NCI-H1105 treated with DMSO at 0.1 percent for 48 hours (cell line): ENCODE data around the gene ADGRB2.
"Not testable (repeated sequence)": the region's sequence is repeated elsewhere in the genome, so short reads cannot be mapped to it uniquely, and the experiment has no call there.

ENCODE experiments used
- DNase-seq: peaks from one replicate; lab custom pipeline; 2025; lab: John Stamatoyannopoulos, UW

Gene ADGRB2

GRCh38 chr1:31725134-31725533, 39.0 kb downstream of the ADGRB2 start:
- DNase-seq, result no peak

- DNase-seq, result no peak
These were observed 40.2 kb downstream of the ADGRB2 start for GRCh38 chr1:31723828-31724359.

GRCh38 chr1:31718327-31718897, 45.7 kb downstream of the ADGRB2 start:
- no peak for DNase-seq

GRCh38 chr1:31717341-31717740, 46.8 kb downstream of the ADGRB2 start:
- DNase-seq, result no peak

- DNase-seq, result no peak
These were observed 48.3 kb downstream of the ADGRB2 start for GRCh38 chr1:31715873-31716220.

- DNase-seq, result peak; percentile 94
These were observed 48.9 kb downstream of the ADGRB2 start for GRCh38 chr1:31715087-31715872.

- DNase-seq, result peak; percentile 42
These were observed 49.6 kb downstream of the ADGRB2 start for GRCh38 chr1:31714442-31715086.

GRCh38 chr1:31712630-31713029, 51.5 kb downstream of the ADGRB2 start:
- DNase-seq, result no peak

GRCh38 chr1:31712068-31712467, 52.1 kb downstream of the ADGRB2 start:
- DNase-seq, result no peak

GRCh38 chr1:31708324-31708723, 55.8 kb downstream of the ADGRB2 start:
- DNase-seq, result no peak

GRCh38 chr1:31707711-31708110, 56.4 kb downstream of the ADGRB2 start:
- no peak for DNase-seq

- not testable (repeated sequence) for DNase-seq
These were observed 57.0 kb downstream of the ADGRB2 start for GRCh38 chr1:31707059-31707600.

GRCh38 chr1:31706384-31707058, 57.6 kb downstream of the ADGRB2 start:
- DNase-seq, result no peak

GRCh38 chr1:31705080-31705866, 58.9 kb downstream of the ADGRB2 start:
- no peak for DNase-seq

- no peak for DNase-seq
These were observed 59.7 kb downstream of the ADGRB2 start for GRCh38 chr1:31704271-31705079.

- DNase-seq, result peak; percentile 58
These were observed 60.5 kb downstream of the ADGRB2 start, which contains the start of gene COL16A1 for GRCh38 chr1:31703431-31704270. COL16A1 (minus strand) TSS chr1:31704017; CDS start chr1:31702193, 1,824 bp downstream.

GRCh38 chr1:31702836-31703404, 61.2 kb downstream of the ADGRB2 start:
- no peak for DNase-seq

GRCh38 chr1:31701091-31701736, 62.9 kb downstream of the ADGRB2 start:
- DNase-seq, result peak; percentile 48
